ENCODE measurements around the gene CARD11. TPM values are rescaled to one million over a fixed set of nuclear protein-coding genes. Genes with fewer than 3 reads are reported as not detected.

The CARD11 gene
- polyA plus RNA-seq, 1 of the 3 experiments (the other 2 are of a cell fraction) = not detected

DNA sequence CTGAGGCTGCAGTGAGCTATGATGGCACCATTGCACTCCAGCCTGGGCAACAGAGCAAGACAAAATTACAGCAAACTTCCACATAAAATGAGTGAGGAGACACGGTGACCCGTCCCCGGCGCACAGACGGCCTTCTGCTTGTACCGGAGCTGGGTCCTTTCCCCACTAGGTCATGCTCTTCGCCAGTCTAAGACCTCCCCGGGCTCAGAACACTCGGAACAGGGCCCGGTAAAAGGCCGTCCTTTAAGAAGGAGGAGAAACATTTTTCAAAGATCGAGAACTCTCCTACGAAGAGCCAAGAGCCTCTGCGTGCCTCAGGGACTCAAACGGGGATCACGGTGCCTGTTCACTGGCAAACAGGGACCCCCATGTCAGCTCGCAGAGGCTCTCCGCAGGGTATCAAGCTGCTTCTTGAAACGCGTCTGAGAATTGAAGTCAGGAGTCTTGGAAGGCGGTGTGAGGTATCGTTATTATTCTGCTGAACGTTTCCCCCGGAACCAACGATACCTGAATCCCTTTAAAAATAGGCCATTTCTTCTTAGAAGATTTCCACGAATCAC, 9.0 kb downstream of the CARD11 start (continued):
- TF ChIP-seq, protein P1, sequence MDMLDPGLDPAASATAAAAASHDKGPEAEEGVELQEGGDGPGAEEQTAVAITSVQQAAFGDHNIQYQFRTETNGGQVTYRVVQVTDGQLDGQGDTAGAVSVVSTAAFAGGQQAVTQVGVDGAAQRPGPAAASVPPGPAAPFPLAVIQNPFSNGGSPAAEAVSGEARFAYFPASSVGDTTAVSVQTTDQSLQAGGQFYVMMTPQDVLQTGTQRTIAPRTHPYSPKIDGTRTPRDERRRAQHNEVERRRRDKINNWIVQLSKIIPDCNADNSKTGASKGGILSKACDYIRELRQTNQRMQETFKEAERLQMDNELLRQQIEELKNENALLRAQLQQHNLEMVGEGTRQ (IDR thresholded peaks at IDR 0.05; ENCODE audit: borderline replicate concordance, low read depth, low read length) = no peak
- TF ChIP-seq POLR2AphosphoS5 (IDR thresholded peaks at IDR 0.05; ENCODE audit: low read depth, low read length) (no peak), GABPA (IDR thresholded peaks at IDR 0.05; ENCODE audit: low read depth) (no peak)
- TF ChIP-seq, protein P2, sequence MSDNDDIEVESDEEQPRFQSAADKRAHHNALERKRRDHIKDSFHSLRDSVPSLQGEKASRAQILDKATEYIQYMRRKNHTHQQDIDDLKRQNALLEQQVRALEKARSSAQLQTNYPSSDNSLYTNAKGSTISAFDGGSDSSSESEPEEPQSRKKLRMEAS (IDR thresholded peaks at IDR 0.05; ENCODE audit: low read depth) = no peak

DNA sequence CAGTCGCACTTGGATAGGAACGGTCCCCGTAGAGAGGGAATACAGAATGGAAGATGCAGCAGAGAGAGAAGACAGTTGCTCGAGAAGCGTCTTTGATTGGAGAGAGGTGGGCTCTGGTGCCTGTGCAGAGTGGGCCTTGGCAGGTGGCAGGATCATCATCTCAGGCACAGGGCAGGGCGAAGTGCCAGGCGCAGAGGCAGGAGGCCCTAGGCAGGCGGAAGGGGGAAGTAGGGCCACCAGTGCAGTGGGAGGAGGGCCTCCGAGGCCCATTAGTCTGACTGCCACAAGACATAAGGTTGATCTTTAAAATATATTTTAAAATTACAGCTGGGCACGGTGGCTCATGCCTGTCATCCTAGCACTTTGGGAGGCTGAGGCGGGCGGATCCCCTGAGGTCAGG, 10.1 kb downstream of the CARD11 start:
- 63% methylated on average over 12 of the region's 12 CpGs for WGBS (ENCODE audit: low lambda C conversion rate)
- H3K4me3 ChIP-seq (ENCODE audit: low read depth in 2 of 2, low read length in 1 of 2) = no peak overlapping the region
- no peaks in the 10 kb centered on the region for H3K36me3 ChIP-seq (replicated peaks in 1 of 2; ENCODE audit: control insufficient read depth in 1 of 2, insufficient read depth in 2 of 2, low read length in 1 of 2)
- H3K9me3 ChIP-seq = no peaks in the 10 kb centered on the region
- DNase-seq = no peak
- no peaks in the 10 kb centered on the region for H3K79me2 ChIP-seq (ENCODE audit: insufficient read depth)
- no peak for TF ChIP-seq RFX5 (IDR thresholded peaks at IDR 0.05; ENCODE audit: low read length)
- no peak for TF ChIP-seq SIN3A (IDR thresholded peaks at IDR 0.05; ENCODE audit: borderline replicate concordance, low read depth, low read length)
- TF ChIP-seq RXRA (IDR thresholded peaks at IDR 0.05; ENCODE audit: borderline replicate concordance, low read depth) = no peak
- TF ChIP-seq, protein P3, sequence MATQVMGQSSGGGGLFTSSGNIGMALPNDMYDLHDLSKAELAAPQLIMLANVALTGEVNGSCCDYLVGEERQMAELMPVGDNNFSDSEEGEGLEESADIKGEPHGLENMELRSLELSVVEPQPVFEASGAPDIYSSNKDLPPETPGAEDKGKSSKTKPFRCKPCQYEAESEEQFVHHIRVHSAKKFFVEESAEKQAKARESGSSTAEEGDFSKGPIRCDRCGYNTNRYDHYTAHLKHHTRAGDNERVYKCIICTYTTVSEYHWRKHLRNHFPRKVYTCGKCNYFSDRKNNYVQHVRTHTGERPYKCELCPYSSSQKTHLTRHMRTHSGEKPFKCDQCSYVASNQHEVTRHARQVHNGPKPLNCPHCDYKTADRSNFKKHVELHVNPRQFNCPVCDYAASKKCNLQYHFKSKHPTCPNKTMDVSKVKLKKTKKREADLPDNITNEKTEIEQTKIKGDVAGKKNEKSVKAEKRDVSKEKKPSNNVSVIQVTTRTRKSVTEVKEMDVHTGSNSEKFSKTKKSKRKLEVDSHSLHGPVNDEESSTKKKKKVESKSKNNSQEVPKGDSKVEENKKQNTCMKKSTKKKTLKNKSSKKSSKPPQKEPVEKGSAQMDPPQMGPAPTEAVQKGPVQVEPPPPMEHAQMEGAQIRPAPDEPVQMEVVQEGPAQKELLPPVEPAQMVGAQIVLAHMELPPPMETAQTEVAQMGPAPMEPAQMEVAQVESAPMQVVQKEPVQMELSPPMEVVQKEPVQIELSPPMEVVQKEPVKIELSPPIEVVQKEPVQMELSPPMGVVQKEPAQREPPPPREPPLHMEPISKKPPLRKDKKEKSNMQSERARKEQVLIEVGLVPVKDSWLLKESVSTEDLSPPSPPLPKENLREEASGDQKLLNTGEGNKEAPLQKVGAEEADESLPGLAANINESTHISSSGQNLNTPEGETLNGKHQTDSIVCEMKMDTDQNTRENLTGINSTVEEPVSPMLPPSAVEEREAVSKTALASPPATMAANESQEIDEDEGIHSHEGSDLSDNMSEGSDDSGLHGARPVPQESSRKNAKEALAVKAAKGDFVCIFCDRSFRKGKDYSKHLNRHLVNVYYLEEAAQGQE (IDR thresholded peaks at IDR 0.05; ENCODE audit: low read depth, low read length) = no peak
- no peaks in the 10 kb centered on the region for H3F3A ChIP-seq (replicated peaks; ENCODE audit: insufficient read depth)
- no peaks in the 10 kb centered on the region for H3K27me3 ChIP-seq (ENCODE audit: insufficient read depth)
- no peak overlapping the region for H2AFZ ChIP-seq (ENCODE audit: low read depth)
- no peaks in the 10 kb centered on the region for H3K9me2 ChIP-seq
- no peak overlapping the region for H3K27ac ChIP-seq (ENCODE audit: low read depth in 2 of 2, low read length in 1 of 2)
- H3K9ac ChIP-seq = no peak overlapping the region
- CTCF ChIA-PET = no interaction called here
- peaks cover 0 to 10% of the 10 kb centered on the region in 2 experiments; a peak in 2 of 4 replicates for H3K4me1 ChIP-seq (ENCODE audit: control insufficient read depth in 1 of 2, insufficient read depth in 2 of 2, low read depth in 1 of 2, low read length in 1 of 2)
- POLR2A ChIA-PET = no interaction called here
- no peak overlapping the region for H3K4me2 ChIP-seq
- H4K20me1 ChIP-seq (ENCODE audit: insufficient read depth) = no peaks in the 10 kb centered on the region

DNA sequence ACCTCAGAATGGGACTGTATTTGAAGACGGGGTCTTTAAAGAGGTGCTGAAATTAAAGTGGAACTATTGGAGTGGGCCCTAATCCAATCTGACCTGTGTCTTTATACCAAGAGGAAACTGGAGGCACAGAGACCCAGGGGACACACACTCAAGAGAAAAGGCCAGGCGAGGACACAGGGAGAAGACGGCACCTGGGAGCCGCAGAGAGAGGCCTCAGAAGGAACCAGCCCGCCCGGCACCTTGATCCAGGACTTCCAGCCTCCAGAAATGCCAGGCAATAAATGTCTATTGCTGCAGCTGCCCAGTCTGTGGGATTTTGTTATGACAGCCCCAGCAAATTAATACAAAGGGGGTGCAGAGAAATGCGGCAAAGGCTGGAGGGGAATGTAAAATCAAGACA, 10.5 kb downstream of the CARD11 start:
- Histone ChIP-seq H3K79me2 (ENCODE audit: insufficient read depth) (no peaks in the 10 kb centered on the region), H3K4me3 (ENCODE audit: low read depth in 2 of 2, low read length in 1 of 2) (no peak overlapping the region), H3K27ac (ENCODE audit: low read depth in 2 of 2, low read length in 1 of 2) (no peak overlapping the region), H3F3A (replicated peaks; ENCODE audit: insufficient read depth) (no peaks in the 10 kb centered on the region), H3K36me3 (replicated peaks in 1 of 2; ENCODE audit: control insufficient read depth in 1 of 2, insufficient read depth in 2 of 2, low read length in 1 of 2) (no peaks in the 10 kb centered on the region), H4K20me1 (ENCODE audit: insufficient read depth) (no peaks in the 10 kb centered on the region), H3K9ac (no peak overlapping the region), H2AFZ (ENCODE audit: low read depth) (no peak overlapping the region), H3K9me2 (no peaks in the 10 kb centered on the region), H3K4me2 (no peak overlapping the region), H3K4me1 (ENCODE audit: control insufficient read depth in 1 of 2, insufficient read depth in 2 of 2, low read depth in 1 of 2, low read length in 1 of 2) (peaks cover 0 to 13% of the 10 kb centered on the region in 2 experiments; a peak in 2 of 4 replicates), H3K9me3 (no peaks in the 10 kb centered on the region), H3K27me3 (ENCODE audit: insufficient read depth) (no peaks in the 10 kb centered on the region)
- ChIA-PET POLR2A (no interaction called here), CTCF (interaction anchor here (1.2 kb wide), 1 partner anchor 35 kb away, joined by 3 read pairs; no protein-coding TSS in a partner anchor)
- DNase-seq = no peak
- WGBS (ENCODE audit: low lambda C conversion rate) = 47% methylated on average over 7 of the region's 7 CpGs
- TF ChIP-seq YY1 (IDR thresholded peaks at IDR 0.05; ENCODE audit: low read depth) (no peak), FOXJ3 (CRISPR knock-in tag; IDR thresholded peaks at IDR 0.05) (no peak), EP300 (IDR thresholded peaks at IDR 0.05; ENCODE audit: borderline replicate concordance in 1 of 2, low read depth in 1 of 2, low read length in 1 of 2) (no peak), TAF1 (IDR thresholded peaks at IDR 0.05; ENCODE audit: borderline replicate concordance, low read depth, low read length) (no peak), SMC3 (IDR thresholded peaks at IDR 0.05; ENCODE audit: low read depth, low read length) (no peak), MXI1 (IDR thresholded peaks at IDR 0.05; ENCODE audit: low read depth, low read length) (no peak), CHD2 (IDR thresholded peaks at IDR 0.05; ENCODE audit: low read length, partially characterized antibody) (no peak), FOXM1 (IDR thresholded peaks at IDR 0.05; ENCODE audit: low read depth) (no peak), EZH2phosphoT487 (IDR thresholded peaks at IDR 0.05; ENCODE audit: borderline replicate concordance, low read depth) (no peak), SIN3A (IDR thresholded peaks at IDR 0.05; ENCODE audit: borderline replicate concordance, low read depth, low read length) (no peak), RAD21 (IDR thresholded peaks at IDR 0.05; ENCODE audit: low read length) (no peak), RXRA (IDR thresholded peaks at IDR 0.05; ENCODE audit: borderline replicate concordance, low read depth) (no peak), TEAD4 (IDR thresholded peaks at IDR 0.05; ENCODE audit: borderline replicate concordance, insufficient read depth) (no peak), POLR2AphosphoS5 (IDR thresholded peaks at IDR 0.05; ENCODE audit: low read depth, low read length) (no peak)
- TF ChIP-seq, protein P4, sequence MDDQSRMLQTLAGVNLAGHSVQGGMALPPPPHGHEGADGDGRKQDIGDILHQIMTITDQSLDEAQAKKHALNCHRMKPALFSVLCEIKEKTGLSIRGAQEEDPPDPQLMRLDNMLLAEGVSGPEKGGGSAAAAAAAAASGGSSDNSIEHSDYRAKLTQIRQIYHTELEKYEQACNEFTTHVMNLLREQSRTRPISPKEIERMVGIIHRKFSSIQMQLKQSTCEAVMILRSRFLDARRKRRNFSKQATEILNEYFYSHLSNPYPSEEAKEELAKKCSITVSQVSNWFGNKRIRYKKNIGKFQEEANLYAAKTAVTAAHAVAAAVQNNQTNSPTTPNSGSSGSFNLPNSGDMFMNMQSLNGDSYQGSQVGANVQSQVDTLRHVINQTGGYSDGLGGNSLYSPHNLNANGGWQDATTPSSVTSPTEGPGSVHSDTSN (IDR thresholded peaks at IDR 0.05) = no peak

Data from SK-N-SH (cell line).